ENCODE measurements around the gene KLHDC4. TPM values are rescaled to one million over a fixed set of nuclear protein-coding genes. Genes with fewer than 3 reads are reported as not detected.
A peak's percentile ranks its signal among the peaks of the same experiment; 100 is the strongest.

KLHDC4 gene
- total RNA-seq, 2 experiments from 2014 or later: 147 to 233 TPM

DNA sequence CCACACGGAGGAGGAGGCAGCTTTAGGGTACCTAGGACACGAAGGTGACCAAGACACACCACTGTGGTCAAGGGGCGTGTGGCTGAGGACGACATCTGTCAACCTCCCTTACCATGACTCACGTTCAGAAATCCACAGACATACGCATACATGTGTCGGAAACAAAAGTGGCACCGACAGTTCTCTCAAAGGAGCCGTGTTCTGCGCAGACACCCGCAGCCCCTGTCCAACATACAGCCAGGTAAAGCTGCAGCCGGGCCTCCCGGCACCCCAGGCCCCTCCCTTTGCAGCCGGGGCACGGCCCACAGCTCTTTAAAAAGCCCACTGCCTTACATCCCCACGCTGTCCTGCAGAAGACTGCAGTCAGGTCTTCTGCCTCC lies 40.5 kb upstream of the KLHDC4 start:
- TF ChIP-seq, protein P1, sequence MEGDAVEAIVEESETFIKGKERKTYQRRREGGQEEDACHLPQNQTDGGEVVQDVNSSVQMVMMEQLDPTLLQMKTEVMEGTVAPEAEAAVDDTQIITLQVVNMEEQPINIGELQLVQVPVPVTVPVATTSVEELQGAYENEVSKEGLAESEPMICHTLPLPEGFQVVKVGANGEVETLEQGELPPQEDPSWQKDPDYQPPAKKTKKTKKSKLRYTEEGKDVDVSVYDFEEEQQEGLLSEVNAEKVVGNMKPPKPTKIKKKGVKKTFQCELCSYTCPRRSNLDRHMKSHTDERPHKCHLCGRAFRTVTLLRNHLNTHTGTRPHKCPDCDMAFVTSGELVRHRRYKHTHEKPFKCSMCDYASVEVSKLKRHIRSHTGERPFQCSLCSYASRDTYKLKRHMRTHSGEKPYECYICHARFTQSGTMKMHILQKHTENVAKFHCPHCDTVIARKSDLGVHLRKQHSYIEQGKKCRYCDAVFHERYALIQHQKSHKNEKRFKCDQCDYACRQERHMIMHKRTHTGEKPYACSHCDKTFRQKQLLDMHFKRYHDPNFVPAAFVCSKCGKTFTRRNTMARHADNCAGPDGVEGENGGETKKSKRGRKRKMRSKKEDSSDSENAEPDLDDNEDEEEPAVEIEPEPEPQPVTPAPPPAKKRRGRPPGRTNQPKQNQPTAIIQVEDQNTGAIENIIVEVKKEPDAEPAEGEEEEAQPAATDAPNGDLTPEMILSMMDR (conservative IDR thresholded peaks at IDR 0.05; ENCODE audit: low read length): no peak
- TF ChIP-seq EZH2phosphoT487 (IDR thresholded peaks at IDR 0.05; ENCODE audit: borderline replicate concordance, low read depth, low read length): no peak
- ChIA-PET POLR2A (interaction anchor here (0.7 to 10.1 kb wide), 8 partner anchors 14 to 68 kb away, joined by 3 to 128 read pairs (median 4); no protein-coding TSS in a partner anchor), CTCF (ENCODE audit: unreplicated experiment) (interaction anchor here (1.1 to 3.1 kb wide), 2 partner anchors 26 to 44 kb away, joined by 3 to 19 read pairs; no protein-coding TSS in a partner anchor)
- Histone ChIP-seq H3K27ac (ENCODE audit: low read depth, low read length, poor library complexity, severe bottlenecking) (peak overlapping the region; percentile 97), H4K20me1 (ENCODE audit: insufficient read depth, low read length) (no peaks in the 10 kb centered on the region), H3K4me3 (ENCODE audit: low read depth, low read length, poor library complexity, severe bottlenecking) (peak overlapping the region; percentile 65), H2AFZ (ENCODE audit: low read length) (peak overlapping the region; percentile 25), H3K4me1 (ENCODE audit: insufficient read depth, low read length, poor library complexity, severe bottlenecking) (peaks cover 90% of the 10 kb centered on the region), H3K36me3 (ENCODE audit: insufficient read depth, low read length) (no peaks in the 10 kb centered on the region), H3K9me3 (ENCODE audit: low read length) (no peaks in the 10 kb centered on the region), H3K4me2 (ENCODE audit: low read length) (peak overlapping the region; percentile 69), H3K79me2 (ENCODE audit: insufficient read depth, low read depth, low read length) (no peaks in the 10 kb centered on the region; the same call in 1 of the 2 replicates), H3K9me2 (ENCODE audit: insufficient read depth, low read length) (no peaks in the 10 kb centered on the region)
- no TSS peak for BruUV-seq (replicated peaks)
- intact Hi-C loops (cut with micrococcal nuclease; ENCODE audit: unreplicated experiment): loop anchor here (1.0 to 2.0 kb wide), 2 partner anchors 27 to 45 kb away; no protein-coding TSS in a partner anchor
- no peak for DNase-seq (ENCODE audit: low spot score)

DNA sequence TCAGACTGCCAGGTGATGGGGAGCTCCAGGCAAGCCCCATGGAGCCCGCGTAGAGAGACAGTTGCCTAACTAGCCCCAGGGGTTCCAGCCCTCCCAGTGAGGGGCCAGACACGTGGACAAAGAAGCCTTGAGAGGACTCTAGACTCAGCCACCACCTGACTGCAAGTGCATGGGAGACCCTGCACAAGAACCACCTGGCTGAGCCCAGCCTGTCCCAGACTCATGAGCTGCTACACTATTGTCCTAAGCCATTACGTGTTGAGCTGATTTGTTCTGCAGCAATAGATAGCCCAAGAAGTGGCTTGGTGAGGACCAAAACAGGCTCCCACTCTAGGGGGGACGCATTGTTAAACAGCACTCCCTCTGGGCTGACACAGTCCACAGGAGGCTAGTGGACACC lies 37.6 kb upstream of the KLHDC4 start:
- H3K79me2 ChIP-seq (ENCODE audit: insufficient read depth, low read depth, low read length): no peaks in the 10 kb centered on the region; the same call in 1 of the 2 replicates
- intact Hi-C loops (cut with micrococcal nuclease; ENCODE audit: unreplicated experiment): no loop called here
- no peak for TF ChIP-seq EZH2phosphoT487 (IDR thresholded peaks at IDR 0.05; ENCODE audit: borderline replicate concordance, low read depth, low read length)
- TF ChIP-seq, protein P1 (conservative IDR thresholded peaks at IDR 0.05; ENCODE audit: low read length): no peak
- DNase-seq (ENCODE audit: low spot score): no peak
- peak overlapping the region; percentile 43 for H3K27ac ChIP-seq (ENCODE audit: low read depth, low read length, poor library complexity, severe bottlenecking)
- H4K20me1 ChIP-seq (ENCODE audit: insufficient read depth, low read length): no peaks in the 10 kb centered on the region
- H3K4me1 ChIP-seq (ENCODE audit: insufficient read depth, low read length, poor library complexity, severe bottlenecking): peaks cover 63% of the 10 kb centered on the region
- no TSS peak for BruUV-seq (replicated peaks)
- no peak overlapping the region for H3K4me2 ChIP-seq (ENCODE audit: low read length)
- no peak overlapping the region for H2AFZ ChIP-seq (ENCODE audit: low read length)
- peaks cover 5% of the 10 kb centered on the region; the same call in 1 of the 2 replicates for H3K36me3 ChIP-seq (ENCODE audit: insufficient read depth, low read length)
- CTCF ChIA-PET (ENCODE audit: unreplicated experiment): interaction anchor here (1.1 kb wide), 1 partner anchor 23 kb away, joined by 7 read pairs; no protein-coding TSS in a partner anchor
- H3K4me3 ChIP-seq (ENCODE audit: low read depth, low read length, poor library complexity, severe bottlenecking): no peak overlapping the region
- POLR2A ChIA-PET: interaction anchor here (0.7 to 10.1 kb wide), 3 partner anchors 11 to 49 kb away, joined by 4 to 128 read pairs (median 6); no protein-coding TSS in a partner anchor
- no peaks in the 10 kb centered on the region for H3K9me2 ChIP-seq (ENCODE audit: insufficient read depth, low read length)
- H3K9me3 ChIP-seq (ENCODE audit: low read length): no peaks in the 10 kb centered on the region

DNA sequence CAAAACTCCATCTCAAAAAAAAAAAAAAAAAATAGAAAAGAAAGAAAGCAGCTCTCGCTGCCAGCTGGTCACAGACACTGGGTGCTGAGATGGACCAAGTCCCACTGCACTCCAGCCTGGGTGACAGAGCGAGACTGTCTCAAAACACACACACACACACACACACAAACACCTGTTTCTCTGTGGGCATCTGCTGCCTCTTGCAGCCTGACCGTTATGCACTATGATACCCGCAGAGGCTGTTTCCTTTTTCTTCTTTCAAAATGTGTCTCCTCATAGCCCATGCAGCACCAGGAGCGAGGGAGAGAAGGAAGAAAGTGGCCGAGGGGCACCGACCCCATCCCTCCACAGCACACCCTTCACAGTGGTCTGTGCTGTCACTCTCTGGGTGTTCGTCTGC lies 36.9 kb upstream of the KLHDC4 start:
- no peaks in the 10 kb centered on the region for H3K9me2 ChIP-seq (ENCODE audit: insufficient read depth, low read length)
- BruUV-seq (replicated peaks): no TSS peak
- no peak overlapping the region for H2AFZ ChIP-seq (ENCODE audit: low read length)
- ChIA-PET POLR2A (interaction anchor here (0.8 to 10.1 kb wide), 4 partner anchors 10 to 63 kb away, joined by 3 to 128 read pairs (median 4); no protein-coding TSS in a partner anchor), CTCF (ENCODE audit: unreplicated experiment) (interaction anchor here (1.1 kb wide), 1 partner anchor 22 kb away, joined by 3 read pairs; no protein-coding TSS in a partner anchor)
- H3K4me3 ChIP-seq (ENCODE audit: low read depth, low read length, poor library complexity, severe bottlenecking): no peak overlapping the region
- intact Hi-C loops (cut with micrococcal nuclease; ENCODE audit: unreplicated experiment): no loop called here
- no peaks in the 10 kb centered on the region for H3K79me2 ChIP-seq (ENCODE audit: insufficient read depth, low read depth, low read length)
- TF ChIP-seq, protein P1 (conservative IDR thresholded peaks at IDR 0.05; ENCODE audit: low read length): no peak
- TF ChIP-seq EZH2phosphoT487 (IDR thresholded peaks at IDR 0.05; ENCODE audit: borderline replicate concordance, low read depth, low read length): no peak
- H3K9me3 ChIP-seq (ENCODE audit: low read length): no peaks in the 10 kb centered on the region
- H3K27ac ChIP-seq (ENCODE audit: low read depth, low read length, poor library complexity, severe bottlenecking): peak overlapping the region; percentile 43
- H3K4me2 ChIP-seq (ENCODE audit: low read length): peak overlapping the region; percentile 25; the same call in 1 of the 2 replicates
- peak; percentile 75 for DNase-seq (ENCODE audit: low spot score)
- no peaks in the 10 kb centered on the region for H4K20me1 ChIP-seq (ENCODE audit: insufficient read depth, low read length)
- peaks cover 56% of the 10 kb centered on the region for H3K4me1 ChIP-seq (ENCODE audit: insufficient read depth, low read length, poor library complexity, severe bottlenecking)
- peaks cover 5% of the 10 kb centered on the region; the same call in 1 of the 2 replicates for H3K36me3 ChIP-seq (ENCODE audit: insufficient read depth, low read length)

All from OCI-LY7 (cell line).